Caco-2 (cell line): ENCODE data around the gene KRT78. TPM values are rescaled to one million over a fixed set of nuclear protein-coding genes. Genes with fewer than 3 reads are reported as not detected.

Experiments
- BruUV-seq: library from RNA; stranded (reverse); fragments of 400-500 nt; replicated peaks from 2 replicates; lab custom pipeline; 2021; lab: Mats Ljungman, UMichigan
- CTCF ChIA-PET: fragments of 300-600 bp; sonication (Branson Sonifier 250); formaldehyde crosslinking; loops from one replicate; lab custom pipeline; 2022; ENCODE audit warnings: antibody characterized with exemption; lab: Charles Lee
- POLR2A ChIA-PET: fragments of 300-600 bp; sonication (Branson Sonifier 250); formaldehyde crosslinking; loops from one replicate; lab custom pipeline; 2022; ENCODE audit warnings: antibody characterized with exemption; lab: Charles Lee
- DNase-seq, 2 experiments: peaks; one replicate each; pipeline versions ENCODE4 v3.0.0 to v3.0.0-alpha.2; 2020 to 2022
- H3K27me3 ChIP-seq: replicated peaks from 2 replicates; pipeline ENCODE4 v1.6.0; 2011; ENCODE audit warnings: low read length; ENCODE audit not compliant: control insufficient read depth, insufficient read depth
- H3K36me3 ChIP-seq: 2 replicates; pipeline ENCODE4 v1.5.1; 2011; ENCODE audit warnings: low read length; ENCODE audit not compliant: control insufficient read depth, insufficient read depth
- H3K4me1 ChIP-seq: fragments of 250-450 bp; sonication (Bioruptor Pico); 2 replicates; pipeline ENCODE4 v1.5.1; 2020; ENCODE audit warnings: mild to moderate bottlenecking
- H3K4me3 ChIP-seq: 2 replicates; pipeline ENCODE4 v1.5.1; 2011; ENCODE audit warnings: low read depth, mild to moderate bottlenecking, control low read depth, low read length
- H3K9me3 ChIP-seq: fragments of 250-450 bp; sonication (Bioruptor Pico); 2 replicates; pipeline ENCODE4 v1.5.1; 2020; ENCODE audit warnings: mild to moderate bottlenecking, moderate library complexity
- H3K27ac Mint-ChIP-seq: one replicate; pipeline ENCODE4 v1.8.0; 2022; ENCODE audit warnings: mixed read lengths; ENCODE audit not compliant: unreplicated experiment
- H3K27me3 Mint-ChIP-seq: one replicate; pipeline ENCODE4 v1.8.0; 2022; ENCODE audit warnings: mixed read lengths; ENCODE audit not compliant: insufficient read depth, unreplicated experiment
- H3K36me3 Mint-ChIP-seq: one replicate; pipeline ENCODE4 v1.8.0; 2022; ENCODE audit warnings: mild to moderate bottlenecking, mixed read lengths; ENCODE audit not compliant: insufficient read depth, unreplicated experiment
- H3K4me1 Mint-ChIP-seq: one replicate; pipeline ENCODE4 v1.8.0; 2022; ENCODE audit warnings: low read depth, mixed read lengths; ENCODE audit not compliant: unreplicated experiment
- H3K4me3 Mint-ChIP-seq: one replicate; pipeline ENCODE4 v1.8.0; 2022; ENCODE audit warnings: mild to moderate bottlenecking, moderate library complexity, mixed read lengths; ENCODE audit not compliant: unreplicated experiment
- H3K9me3 Mint-ChIP-seq: one replicate; pipeline ENCODE4 v1.8.0; 2022; ENCODE audit warnings: mixed read lengths; ENCODE audit not compliant: unreplicated experiment
- CTCF ChIP-seq, 2 experiments: fragments of 200-600 bp in 1 of 2; IDR thresholded peaks; 1 replicate in 1 of 2; 2 replicates in 1 of 2; pipeline versions ENCODE4 v1.5.1 to v1.8.0; 2011 to 2022; ENCODE audit warnings: antibody characterized with exemption in 1 of 2, control low read depth in 1 of 2, inconsistent platforms in 1 of 2, low read depth in 1 of 2, low read length in 1 of 2, mild to moderate bottlenecking in 1 of 2, moderate library complexity in 1 of 2; ENCODE audit not compliant: insufficient read depth in 1 of 2, severe bottlenecking in 1 of 2, unreplicated experiment in 1 of 2
- intact Hi-C: fragments of 100-400 bp; cut with micrococcal nuclease; formaldehyde crosslinking; loops from one replicate; pipeline ENCODE4 v1.10.0; 2022; ENCODE audit not compliant: unreplicated experiment
- total RNA-seq: library from RNA; stranded (reverse); gene quantifications from 2 replicates; pipeline ENCODE4 v1.2.3, GENCODE V29; 2022

Gene KRT78
- total RNA-seq, 1 experiment from 2014 or later: not detected

GRCh38 chr12:52812073-52812400 lies 36.8 kb downstream of the KRT78 start:
- no peaks in the 10 kb centered on the region for H3K36me3 ChIP-seq
- POLR2A ChIA-PET: no interaction called here
- Mint-ChIP-seq H3K9me3 (no peaks in the 10 kb centered on the region), H3K4me3 (no peak overlapping the region), H3K4me1 (peaks cover 13% of the 10 kb centered on the region), H3K27ac (no peak overlapping the region), H3K36me3 (no peaks in the 10 kb centered on the region), H3K27me3 (no peaks in the 10 kb centered on the region)
- DNase-seq: no peak
- TF ChIP-seq CTCF (IDR thresholded peaks at IDR 0.05; ENCODE audit: insufficient read depth in 1 of 2, low read depth in 1 of 2, low read length in 1 of 2, severe bottlenecking in 1 of 2, unreplicated experiment in 1 of 2): no peak
- no peaks in the 10 kb centered on the region for H3K9me3 ChIP-seq
- H3K4me1 ChIP-seq: peaks cover 22% of the 10 kb centered on the region
- no peak overlapping the region for H3K4me3 ChIP-seq
- BruUV-seq: no TSS peak
- intact Hi-C loops: no loop called here
- CTCF ChIA-PET: no interaction called here
- H3K27me3 ChIP-seq: no peaks in the 10 kb centered on the region

GRCh38 chr12:52811191-52812072 lies 37.4 kb downstream of the KRT78 start:
- CTCF ChIA-PET: no interaction called here
- H3K9me3 Mint-ChIP-seq: no peaks in the 10 kb centered on the region

GRCh38 chr12:52810554-52810953 lies 38.2 kb downstream of the KRT78 start:
- no peak overlapping the region for H3K4me3 ChIP-seq
- no TSS peak for BruUV-seq
- CTCF ChIA-PET: no interaction called here

More at GRCh38 chr12:52811191-52812072, 37.4 kb downstream of the KRT78 start:
- DNase-seq: no peak
- BruUV-seq: no TSS peak
- no peak overlapping the region for H3K4me3 ChIP-seq
- Mint-ChIP-seq H3K36me3 (no peaks in the 10 kb centered on the region), H3K4me3 (no peak overlapping the region), H3K27ac (no peak overlapping the region), H3K27me3 (no peaks in the 10 kb centered on the region), H3K4me1 (peaks cover 13% of the 10 kb centered on the region)
- intact Hi-C loops: no loop called here
- H3K4me1 ChIP-seq: peaks cover 22% of the 10 kb centered on the region
- POLR2A ChIA-PET: no interaction called here
- no peaks in the 10 kb centered on the region for H3K36me3 ChIP-seq
- H3K27me3 ChIP-seq: no peaks in the 10 kb centered on the region
- TF ChIP-seq CTCF (IDR thresholded peaks at IDR 0.05; ENCODE audit: insufficient read depth in 1 of 2, low read depth in 1 of 2, low read length in 1 of 2, severe bottlenecking in 1 of 2, unreplicated experiment in 1 of 2): no peak
- H3K9me3 ChIP-seq: no peaks in the 10 kb centered on the region

More at GRCh38 chr12:52810554-52810953, 38.2 kb downstream of the KRT78 start:
- no peak overlapping the region for H3K4me3 Mint-ChIP-seq
- H3K9me3 ChIP-seq: no peaks in the 10 kb centered on the region
- H3K4me1 ChIP-seq: peaks cover 22% of the 10 kb centered on the region
- intact Hi-C loops: no loop called here
- H3K36me3 ChIP-seq: no peaks in the 10 kb centered on the region
- H3K36me3 Mint-ChIP-seq: no peaks in the 10 kb centered on the region
- no peaks in the 10 kb centered on the region for H3K27me3 ChIP-seq
- H3K27me3 Mint-ChIP-seq: no peaks in the 10 kb centered on the region
- no peak overlapping the region for H3K27ac Mint-ChIP-seq
- POLR2A ChIA-PET: no interaction called here
- no peaks in the 10 kb centered on the region for H3K9me3 Mint-ChIP-seq
- no peak for TF ChIP-seq CTCF (IDR thresholded peaks at IDR 0.05; ENCODE audit: insufficient read depth in 1 of 2, low read depth in 1 of 2, low read length in 1 of 2, severe bottlenecking in 1 of 2, unreplicated experiment in 1 of 2)
- peaks cover 11% of the 10 kb centered on the region for H3K4me1 Mint-ChIP-seq
- DNase-seq: no peak
